Endodermal cell (in vitro differentiated cells): ENCODE results near the gene IMPA2. TPM values are rescaled to one million over a fixed set of nuclear protein-coding genes. Genes with fewer than 3 reads are reported as not detected.
"Not testable (repeated sequence)": the region's sequence is repeated elsewhere in the genome, so short reads cannot be mapped to it uniquely, and the experiment has no call there.

Experiments used
- DNase-seq: peaks from one replicate; pipeline ENCODE4 v3.0.0-alpha.2; 2017
- H3K27ac ChIP-seq: 2 replicates; pipeline ENCODE4 v1.5.1; 2013; ENCODE audit warnings: mild to moderate bottlenecking, low read depth, low read length, moderate library complexity
- H3K27me3 ChIP-seq: 2 replicates; pipeline ENCODE4 v1.6.1; 2013; ENCODE audit warnings: mild to moderate bottlenecking, low read length, moderate library complexity; ENCODE audit not compliant: insufficient read depth, control insufficient read depth, poor library complexity, severe bottlenecking
- H3K36me3 ChIP-seq: 2 replicates; pipeline ENCODE4 v1.7.0; 2013; ENCODE audit warnings: mild to moderate bottlenecking, low read length, moderate library complexity; ENCODE audit not compliant: control insufficient read depth, insufficient read depth
- H3K4me1 ChIP-seq: one replicate; pipeline ENCODE4 v1.7.0; 2013; ENCODE audit warnings: low read length; ENCODE audit not compliant: control insufficient read depth, insufficient read depth
- H3K4me3 ChIP-seq: 2 replicates; pipeline ENCODE4 v1.5.1; 2013; ENCODE audit warnings: mild to moderate bottlenecking, low read length, moderate library complexity
- H3K9ac ChIP-seq: 2 replicates; pipeline ENCODE4 v1.6.1; 2013; ENCODE audit warnings: mild to moderate bottlenecking, low read length, moderate library complexity; ENCODE audit not compliant: poor library complexity, severe bottlenecking; ENCODE audit errors: extremely low read depth
- H3K9me3 ChIP-seq: 2 replicates; pipeline ENCODE4 v1.6.1; 2013; ENCODE audit warnings: mild to moderate bottlenecking, low read length, moderate library complexity; ENCODE audit not compliant: control insufficient read depth
- H3K27ac Mint-ChIP-seq: 2 replicates; pipeline ENCODE4 v1.8.0; 2020; ENCODE audit warnings: mixed read lengths
- H3K27me3 Mint-ChIP-seq: 2 replicates; pipeline ENCODE4 v1.8.0; 2021; ENCODE audit warnings: mild to moderate bottlenecking, mixed read lengths; ENCODE audit not compliant: insufficient read depth
- H3K36me3 Mint-ChIP-seq: 2 replicates; pipeline ENCODE4 v1.8.0; 2020; ENCODE audit warnings: low read depth, mixed read lengths
- H3K4me1 Mint-ChIP-seq: 2 replicates; pipeline ENCODE4 v1.8.0; 2020; ENCODE audit warnings: mixed read lengths
- H3K4me3 Mint-ChIP-seq: 2 replicates; pipeline ENCODE4 v1.8.0; 2020; ENCODE audit warnings: mild to moderate bottlenecking, moderate library complexity, mixed read lengths
- H3K9me3 Mint-ChIP-seq: 2 replicates; pipeline ENCODE4 v1.8.0; 2020; ENCODE audit warnings: mild to moderate bottlenecking, mixed read lengths
- WGBS, 2 experiments: methylation state at CpG; one replicate each; pipeline versions ENCODE4 v1.1.5 to v1.1.7; 2013; ENCODE audit warnings: missing lambda C conversion rate in 2 of 2, mixed read lengths in 1 of 2; ENCODE audit not compliant: insufficient coverage in 1 of 2, insufficient read length in 1 of 2; 5-methylcytosine and 5-hydroxymethylcytosine counted together
- total RNA-seq, 2 donors: library from RNA; stranded (reverse); fragmentation: NEBNext Ultra II Directional in 1 of 2; extraction: Animal tissue kit (Norgen Biotek cat#: 25700) in 1 of 2; gene quantifications; 2 replicates in 1 of 2; 3 replicates in 1 of 2; pipeline ENCODE4 v1.2.1, GENCODE V29; 2021
- TF ChIP-seq, protein P1 (sequence below): fragments of 200-600 bp; sonication (generic); conservative IDR thresholded peaks from 2 replicates; pipeline ENCODE4 v1.5.0; 2021; ENCODE audit warnings: antibody characterized with exemption, mild to moderate bottlenecking

Gene IMPA2
- total RNA-seq, 2 donors from 2014 or later: 68.0 to 88.9 TPM

DNA sequence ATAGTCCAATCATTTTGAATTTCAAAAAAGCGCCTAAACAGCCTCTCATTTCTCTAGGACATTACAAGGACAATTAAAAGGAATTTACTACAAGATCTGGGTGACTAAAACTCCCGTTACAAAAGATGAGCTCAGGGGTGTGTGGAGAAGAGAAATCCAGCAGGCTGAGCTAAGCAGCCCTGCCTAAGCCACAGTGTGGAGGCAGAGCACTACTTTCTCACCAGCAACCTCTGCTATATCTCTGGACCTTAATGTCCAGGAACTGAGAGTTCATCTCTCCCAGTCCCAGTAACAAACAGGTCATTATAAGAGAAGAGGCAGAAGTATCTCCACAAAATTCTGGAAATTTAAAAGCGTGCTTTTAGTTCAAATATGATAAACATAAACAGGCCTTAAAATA is 93.4 kb downstream of the IMPA2 start:
- H3K27ac ChIP-seq: no peak overlapping the region
- WGBS, 2 experiments: 92% methylated on average over 2 to 3 of the region's 3 CpGs
- Mint-ChIP-seq H3K36me3 (no peaks in the 10 kb centered on the region), H3K27ac (no peak overlapping the region), H3K4me1 (no peaks in the 10 kb centered on the region), H3K4me3 (no peak overlapping the region), H3K27me3 (peaks cover 22% of the 10 kb centered on the region), H3K9me3 (no peaks in the 10 kb centered on the region)
- no peak overlapping the region for H3K9ac ChIP-seq
- no peak for DNase-seq
- TF ChIP-seq, protein P1, sequence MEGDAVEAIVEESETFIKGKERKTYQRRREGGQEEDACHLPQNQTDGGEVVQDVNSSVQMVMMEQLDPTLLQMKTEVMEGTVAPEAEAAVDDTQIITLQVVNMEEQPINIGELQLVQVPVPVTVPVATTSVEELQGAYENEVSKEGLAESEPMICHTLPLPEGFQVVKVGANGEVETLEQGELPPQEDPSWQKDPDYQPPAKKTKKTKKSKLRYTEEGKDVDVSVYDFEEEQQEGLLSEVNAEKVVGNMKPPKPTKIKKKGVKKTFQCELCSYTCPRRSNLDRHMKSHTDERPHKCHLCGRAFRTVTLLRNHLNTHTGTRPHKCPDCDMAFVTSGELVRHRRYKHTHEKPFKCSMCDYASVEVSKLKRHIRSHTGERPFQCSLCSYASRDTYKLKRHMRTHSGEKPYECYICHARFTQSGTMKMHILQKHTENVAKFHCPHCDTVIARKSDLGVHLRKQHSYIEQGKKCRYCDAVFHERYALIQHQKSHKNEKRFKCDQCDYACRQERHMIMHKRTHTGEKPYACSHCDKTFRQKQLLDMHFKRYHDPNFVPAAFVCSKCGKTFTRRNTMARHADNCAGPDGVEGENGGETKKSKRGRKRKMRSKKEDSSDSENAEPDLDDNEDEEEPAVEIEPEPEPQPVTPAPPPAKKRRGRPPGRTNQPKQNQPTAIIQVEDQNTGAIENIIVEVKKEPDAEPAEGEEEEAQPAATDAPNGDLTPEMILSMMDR: no peak
- H3K4me1 ChIP-seq: no peaks in the 10 kb centered on the region
- no peaks in the 10 kb centered on the region for H3K9me3 ChIP-seq
- no peaks in the 10 kb centered on the region for H3K36me3 ChIP-seq
- no peak overlapping the region for H3K4me3 ChIP-seq
- no peaks in the 10 kb centered on the region for H3K27me3 ChIP-seq

DNA sequence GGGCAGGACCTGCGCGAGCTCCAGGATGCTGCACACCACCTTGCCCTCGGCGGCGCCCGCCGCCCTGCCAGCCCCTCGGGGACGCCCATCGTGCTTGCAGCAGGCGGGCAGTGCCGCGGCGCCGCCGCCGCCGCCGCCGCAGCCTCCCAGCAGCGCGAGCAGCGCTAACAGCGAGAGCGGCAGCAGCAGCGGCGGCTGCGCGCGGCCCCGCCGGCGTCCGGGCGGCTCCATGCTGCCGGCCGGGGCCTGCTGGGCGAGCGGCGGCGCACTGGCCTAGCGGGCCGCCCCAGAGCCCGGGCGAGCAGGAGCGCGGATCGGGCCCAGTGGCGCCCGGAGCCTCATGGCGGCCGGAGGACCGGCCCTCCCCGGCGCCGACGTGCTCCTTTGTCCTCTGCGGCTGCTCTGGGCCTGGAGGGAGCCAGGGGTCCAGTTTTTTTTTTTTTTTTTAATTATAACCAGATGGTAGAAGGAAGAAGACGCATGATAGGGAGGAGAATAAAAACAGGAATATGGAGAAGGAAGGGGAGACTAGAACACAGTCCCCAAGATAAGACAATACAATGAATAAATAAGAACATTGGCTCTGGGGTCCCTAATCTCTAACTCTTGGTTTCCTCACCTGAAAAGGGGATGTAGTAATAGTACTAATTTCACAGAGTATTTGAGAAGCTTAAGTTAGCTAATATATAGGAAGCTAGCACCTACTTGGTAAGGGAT is 95.3 kb downstream of the IMPA2 start:
- Mint-ChIP-seq H3K4me1 (no peaks in the 10 kb centered on the region), H3K36me3 (no peaks in the 10 kb centered on the region), H3K4me3 (peak overlapping the region; percentile 45), H3K27me3 (peaks cover 22% of the 10 kb centered on the region), H3K9me3 (no peaks in the 10 kb centered on the region), H3K27ac (peak overlapping the region; percentile 55)
- peak overlapping the region; percentile 45 for H3K9ac ChIP-seq
- no peaks in the 10 kb centered on the region for H3K36me3 ChIP-seq
- peak overlapping the region; percentile 47 for H3K4me3 ChIP-seq
- 4 to 6% methylated on average over 25 to 43 of the region's 59 CpGs for WGBS, 2 experiments
- H3K9me3 ChIP-seq: no peaks in the 10 kb centered on the region
- peak; percentile 80 for DNase-seq
- H3K4me1 ChIP-seq: no peaks in the 10 kb centered on the region
- TF ChIP-seq, protein P1: no peak
- H3K27ac ChIP-seq: no peak overlapping the region
- H3K27me3 ChIP-seq: no peaks in the 10 kb centered on the region

DNA sequence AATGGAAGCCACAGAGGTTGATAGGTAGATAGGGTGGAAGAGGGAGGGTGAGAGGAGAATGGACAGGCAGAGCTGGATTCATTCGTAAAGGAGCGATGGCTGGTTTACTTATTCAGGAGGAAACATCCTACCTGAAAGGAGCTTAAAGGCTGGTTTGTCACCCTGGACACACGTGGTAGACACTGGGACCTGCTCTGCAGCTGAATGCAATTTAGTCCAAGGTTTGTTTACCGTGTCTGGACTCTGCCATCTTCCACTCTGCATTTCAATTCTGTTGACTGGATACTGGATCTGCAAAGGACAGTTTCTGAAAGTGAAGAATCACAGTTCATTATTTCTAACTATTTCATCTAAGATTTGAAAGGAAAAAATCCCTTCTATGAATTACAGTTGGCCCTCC is 96.7 kb downstream of the IMPA2 start:
- H3K9ac ChIP-seq, H3K4me1 ChIP-seq, H3K9me3 ChIP-seq, DNase-seq, H3K27me3 ChIP-seq, H3K4me1 Mint-ChIP-seq, H3K36me3 ChIP-seq, H3K9me3 Mint-ChIP-seq, H3K27ac Mint-ChIP-seq, H3K36me3 Mint-ChIP-seq, H3K4me3 ChIP-seq, H3K4me3 Mint-ChIP-seq, H3K27ac ChIP-seq: not testable (repeated sequence)
- H3K27me3 Mint-ChIP-seq: peaks cover 21% of the 10 kb centered on the region
- WGBS, 2 experiments: 77% methylated on average over 2 of the region's 4 CpGs; no CpG with 5 or more reads in 1 of the 2 experiments
